ENCODE results near the gene NINJ2. TPM values are rescaled to one million over a fixed set of nuclear protein-coding genes. Genes with fewer than 3 reads are reported as not detected.

Gene NINJ2
- polyA plus RNA-seq, 1 donor, result 1.3 TPM

DNA sequence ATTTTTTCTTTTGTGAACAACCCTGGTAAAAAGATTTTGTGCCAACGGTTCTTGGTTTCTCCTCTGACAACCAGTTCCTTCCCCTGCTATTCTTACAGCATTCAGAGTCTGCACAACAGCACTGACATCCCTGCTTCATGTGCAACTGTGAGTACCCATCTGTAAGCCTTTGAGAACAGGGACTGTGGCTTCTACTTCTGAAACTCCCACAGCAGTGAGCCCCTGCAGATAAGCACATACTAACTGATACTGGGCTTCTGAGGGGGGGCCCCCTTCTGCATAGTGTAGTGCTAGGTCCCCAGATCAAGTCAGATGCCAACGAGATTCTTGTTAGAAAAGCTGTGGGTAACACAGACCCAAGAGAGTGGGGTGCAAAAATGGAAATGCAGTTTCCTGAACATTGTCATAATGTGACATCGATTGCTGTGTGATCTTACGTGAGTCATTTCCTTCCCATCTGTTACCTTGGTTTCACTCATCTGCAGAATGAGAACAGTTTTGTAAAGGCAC, 11.1 kb upstream of the NINJ2 start:
- DNase-seq, result no peak

DNA sequence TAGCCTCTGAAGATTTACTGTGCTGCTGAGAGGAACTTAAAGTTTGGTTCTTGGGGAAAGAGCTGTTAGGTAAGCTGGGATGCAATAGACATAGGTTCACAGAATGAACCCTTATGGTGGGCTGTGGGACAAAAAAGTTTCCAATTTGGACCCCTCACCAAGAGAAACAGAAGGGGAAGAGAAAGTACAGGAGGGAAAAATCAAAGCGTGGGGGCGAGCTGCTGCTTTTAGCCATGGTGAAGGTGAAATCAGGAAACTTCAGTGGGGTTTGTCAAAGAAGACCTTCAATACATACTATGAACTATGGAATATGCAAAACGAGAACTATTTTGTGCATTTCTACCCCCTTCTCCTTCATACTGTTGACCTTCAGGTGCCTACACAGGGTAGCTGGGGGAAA, 10.6 kb upstream of the NINJ2 start:
- DNase-seq, result no peak

DNA sequence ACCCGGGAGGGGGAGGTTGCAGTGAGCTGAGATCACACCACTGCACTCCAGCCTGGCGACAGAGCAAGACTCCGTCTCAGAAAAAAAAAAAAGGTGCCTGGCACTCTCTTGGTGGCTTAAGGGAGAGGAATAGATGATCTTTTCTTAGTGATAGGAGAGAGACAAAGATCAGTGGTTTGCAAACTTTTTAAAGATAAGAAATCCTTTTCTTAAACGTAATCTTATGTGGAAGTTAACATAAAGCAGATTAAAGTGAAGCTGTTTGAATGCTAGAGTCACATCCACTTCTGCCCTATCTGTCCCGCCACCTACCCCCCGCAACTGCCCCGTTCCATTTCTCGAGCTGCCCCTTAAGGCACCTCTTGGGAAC, 6.3 kb upstream of the NINJ2 start:
- no peak for DNase-seq

DNA sequence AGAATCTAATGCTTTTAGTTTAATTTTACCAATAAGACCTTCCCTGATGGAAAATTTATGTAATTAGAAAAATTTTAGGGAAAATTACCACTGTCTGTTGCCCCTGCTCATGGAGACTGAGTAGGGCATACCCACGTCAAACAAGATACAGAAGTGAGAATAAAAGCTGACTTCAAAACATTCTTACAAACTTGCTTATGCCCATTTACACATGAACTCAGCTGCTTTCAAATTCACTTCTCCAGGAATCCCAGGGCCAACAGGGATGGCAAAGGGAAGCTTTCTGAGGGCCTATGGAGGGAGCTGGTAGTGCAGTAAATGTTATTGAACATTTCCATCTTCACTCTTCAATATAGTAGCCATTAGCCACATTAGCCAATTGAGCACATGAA, 4.8 kb upstream of the NINJ2 start:
- no peak for DNase-seq

DNA sequence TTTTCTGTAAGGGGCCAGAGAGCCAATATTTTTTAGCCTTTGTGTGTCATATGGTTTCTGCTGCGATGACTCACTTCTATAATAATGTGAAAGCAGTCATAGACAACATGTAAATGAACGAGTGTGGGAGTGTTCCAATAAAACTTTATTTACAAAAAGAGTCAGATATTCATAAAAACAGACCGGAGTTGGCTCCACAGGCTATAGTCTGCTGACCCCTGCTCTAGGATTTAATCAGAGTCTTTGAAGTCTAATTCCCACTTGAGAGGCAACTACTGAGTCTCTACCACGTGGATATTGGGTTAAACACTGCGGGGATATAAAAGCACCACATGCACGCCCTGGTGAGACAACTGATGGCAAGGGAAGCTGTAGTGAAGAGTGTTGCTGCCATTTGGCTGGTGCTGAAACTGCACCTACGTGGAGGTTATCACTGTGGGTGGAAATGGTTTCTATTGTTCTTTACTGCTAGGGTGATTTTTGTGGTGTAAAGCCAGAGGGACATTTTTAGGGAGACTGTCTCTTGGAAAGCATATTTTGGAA, 3.6 kb upstream of the NINJ2 start:
- DNase-seq, result no peak

DNA sequence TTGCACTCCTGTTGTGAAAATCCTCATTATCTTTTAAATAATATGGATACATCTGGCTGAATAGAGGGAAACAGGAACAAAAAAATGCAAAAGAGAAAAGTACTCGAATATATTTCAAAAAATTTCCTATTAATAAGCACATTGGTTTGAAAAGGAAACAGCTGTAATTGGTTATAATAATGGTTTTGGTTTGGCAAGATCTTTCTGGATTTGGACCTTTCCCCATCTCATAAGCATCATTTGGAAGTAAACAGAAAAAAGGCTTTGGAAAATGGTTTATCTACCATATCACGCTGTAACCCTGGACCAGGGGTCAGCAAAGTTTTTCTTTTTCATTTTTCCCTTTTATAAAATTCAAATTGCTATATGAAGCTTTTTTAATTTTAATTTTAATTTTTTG, 2.8 kb upstream of the NINJ2 start:
- DNase-seq, result no peak

DNA sequence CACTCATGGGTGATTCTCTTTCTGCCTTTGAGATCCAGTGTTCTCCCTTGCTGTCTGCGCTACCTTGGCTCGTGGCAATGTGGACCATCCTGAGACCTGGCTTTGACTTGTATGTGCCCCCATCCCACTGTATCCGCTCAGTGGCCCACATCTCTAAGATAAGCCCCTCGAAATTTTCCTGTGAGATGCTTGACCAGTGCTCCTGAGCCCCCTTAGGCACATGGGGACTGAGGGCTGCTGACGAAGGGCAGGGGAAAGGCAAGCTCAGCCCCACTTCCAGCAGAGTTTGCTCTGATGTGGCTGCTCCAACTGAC, 1.5 kb upstream of the NINJ2 start:
- no peak for DNase-seq

DNA sequence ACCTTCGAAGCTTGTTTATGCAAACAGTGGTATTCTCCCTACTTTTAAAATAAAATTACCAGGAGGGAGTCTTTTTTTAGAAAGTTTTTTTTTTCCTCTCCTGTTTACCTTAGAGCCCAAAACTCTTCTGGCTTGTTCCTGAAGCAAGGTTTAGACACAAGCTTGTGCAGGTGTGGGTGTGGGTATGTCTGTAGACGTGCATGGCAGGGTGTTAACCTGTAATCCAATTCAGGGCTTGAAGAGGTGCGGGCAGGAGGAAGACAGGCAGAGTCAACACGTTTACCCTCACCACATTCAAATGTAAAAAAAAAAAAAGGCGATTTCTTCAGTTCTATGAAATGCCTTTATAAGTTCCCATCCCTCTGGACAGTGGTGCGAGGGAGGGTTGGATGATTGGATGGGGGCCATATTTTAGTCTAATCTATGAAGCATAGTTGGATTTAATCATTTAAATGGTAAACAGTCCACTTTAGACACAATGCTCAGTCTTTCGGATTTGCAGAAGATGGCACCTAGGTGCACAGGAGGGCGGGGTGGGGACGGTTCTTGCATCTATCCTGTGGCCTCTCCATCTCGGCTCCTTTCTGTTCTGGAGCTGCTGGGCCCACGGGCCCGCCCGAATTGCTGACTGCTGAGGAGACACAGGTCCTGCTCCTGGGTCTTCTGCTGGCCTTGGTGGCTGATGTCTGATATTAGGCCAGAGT, 982 bp upstream of the NINJ2 start:
- no peak for DNase-seq

DNA sequence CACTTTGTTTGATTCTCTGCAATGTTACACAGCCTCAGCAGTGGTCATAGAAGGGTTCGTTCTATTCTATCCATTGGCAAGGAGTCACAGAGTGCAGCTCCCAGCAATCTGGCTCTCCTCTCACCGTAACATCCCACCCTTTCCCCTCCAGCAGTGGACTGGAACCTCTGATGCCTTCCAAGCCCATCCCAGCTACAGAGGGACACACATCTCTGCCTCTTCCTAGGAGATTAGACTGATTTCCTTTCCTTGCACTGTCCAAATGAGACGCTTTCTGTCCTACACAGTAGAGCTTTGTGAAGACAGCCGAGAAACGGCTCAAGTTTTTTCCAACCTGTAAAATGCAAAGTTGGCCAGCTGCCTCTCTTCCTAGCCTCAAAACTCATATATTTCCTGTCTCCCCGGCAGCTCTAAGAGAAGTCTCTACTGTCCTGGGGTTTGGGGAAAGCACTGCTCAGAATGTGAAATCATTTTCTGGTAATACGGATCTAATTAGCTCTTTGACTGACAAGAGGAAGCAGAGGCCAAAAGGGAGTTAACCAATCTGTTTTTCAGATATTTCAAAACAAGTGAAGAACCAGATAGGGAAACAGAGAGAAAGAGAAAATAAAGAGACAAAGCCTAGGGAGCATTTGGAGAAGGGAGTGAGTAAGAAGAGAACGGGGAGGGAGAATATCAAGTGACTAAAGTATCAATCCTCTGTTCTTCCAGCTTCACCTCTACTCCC, 516 bp downstream of the NINJ2 start:
- DNase-seq, result peak; percentile 25

DNA sequence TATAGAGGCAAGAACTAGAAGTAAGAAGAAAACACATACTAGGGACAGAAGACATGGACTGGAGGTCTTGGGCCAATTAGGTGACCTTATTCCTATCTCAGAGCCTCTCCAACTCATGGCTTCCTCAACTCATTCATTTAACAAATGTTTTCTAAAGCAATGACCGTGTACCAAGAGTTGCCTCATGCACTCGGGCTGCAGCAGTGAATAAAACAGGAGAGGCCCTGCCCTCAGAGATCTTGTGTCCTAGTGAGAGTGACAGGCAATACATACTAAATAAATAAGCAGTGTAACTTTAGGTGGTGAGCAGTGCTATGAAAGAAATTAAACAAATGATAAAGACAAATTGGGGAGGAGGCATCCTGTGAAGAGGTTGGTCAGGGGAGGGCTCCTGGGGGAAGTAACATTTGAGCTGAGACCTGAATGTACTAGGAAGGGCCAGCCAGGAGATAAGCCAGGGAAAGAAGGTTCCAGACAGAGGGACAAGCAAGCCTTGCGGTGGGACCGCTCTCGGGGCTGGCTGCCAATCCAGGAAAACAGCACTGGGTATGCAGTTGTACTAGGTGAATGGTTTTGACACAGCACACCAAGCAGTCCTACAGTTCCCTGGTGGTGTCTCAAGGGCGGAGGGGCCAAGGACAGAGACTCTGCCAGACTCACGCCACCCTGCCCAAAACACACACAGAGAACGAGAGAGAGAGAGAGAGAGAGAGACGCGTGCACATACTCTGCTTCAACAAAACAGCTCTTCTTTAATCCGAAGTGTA, 1.3 kb downstream of the NINJ2 start:
- no peak for DNase-seq

DNA sequence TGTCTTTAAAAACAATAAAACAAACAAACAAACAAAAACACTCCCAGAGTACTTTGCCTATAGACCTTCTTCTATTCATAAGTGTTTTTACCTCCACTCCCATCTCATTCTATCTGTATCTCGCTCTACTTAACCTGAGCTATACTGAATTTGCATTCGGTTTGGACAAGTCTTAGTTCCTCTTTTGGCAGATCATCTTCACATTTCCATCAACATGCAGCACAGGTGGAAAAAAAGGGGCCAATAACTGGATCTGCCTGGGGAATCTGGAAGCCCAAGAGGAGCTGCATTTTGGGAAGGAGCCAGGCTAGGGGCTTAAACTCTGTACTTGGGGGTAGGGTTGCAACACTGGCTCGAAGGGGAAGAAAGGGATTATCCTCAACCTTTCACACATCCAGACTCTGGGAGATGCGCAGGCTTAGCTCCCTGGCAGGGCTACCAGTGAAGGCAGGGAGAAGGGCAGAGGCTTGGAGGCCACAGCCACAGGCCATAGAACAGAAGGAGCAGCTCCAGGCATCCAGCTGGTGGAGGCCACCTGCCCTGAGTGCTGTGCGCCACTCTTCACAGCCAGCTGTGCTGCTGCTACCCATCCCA, 4.1 kb downstream of the NINJ2 start:
- DNase-seq, result no peak

DNA sequence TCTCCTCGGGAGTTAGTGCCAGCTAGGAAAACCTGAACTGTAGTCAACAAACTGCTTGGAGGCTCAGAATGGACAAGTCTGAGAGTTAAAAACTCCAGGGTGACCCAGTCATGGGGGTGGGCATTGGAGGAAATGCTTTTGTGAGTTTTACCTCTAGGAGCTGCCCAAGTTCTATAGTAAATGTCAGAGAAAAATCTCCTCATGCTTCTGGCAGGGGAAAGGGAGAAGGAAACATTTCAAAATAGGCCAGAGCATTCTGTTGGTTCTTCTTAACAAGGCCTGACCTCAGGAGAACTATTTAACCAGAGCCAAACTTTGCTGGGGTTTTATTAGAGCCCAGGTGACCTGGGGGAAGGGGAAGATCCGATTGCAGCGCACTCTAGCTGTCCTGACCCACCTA, 12.3 kb downstream of the NINJ2 start:
- DNase-seq, result no peak

DNA sequence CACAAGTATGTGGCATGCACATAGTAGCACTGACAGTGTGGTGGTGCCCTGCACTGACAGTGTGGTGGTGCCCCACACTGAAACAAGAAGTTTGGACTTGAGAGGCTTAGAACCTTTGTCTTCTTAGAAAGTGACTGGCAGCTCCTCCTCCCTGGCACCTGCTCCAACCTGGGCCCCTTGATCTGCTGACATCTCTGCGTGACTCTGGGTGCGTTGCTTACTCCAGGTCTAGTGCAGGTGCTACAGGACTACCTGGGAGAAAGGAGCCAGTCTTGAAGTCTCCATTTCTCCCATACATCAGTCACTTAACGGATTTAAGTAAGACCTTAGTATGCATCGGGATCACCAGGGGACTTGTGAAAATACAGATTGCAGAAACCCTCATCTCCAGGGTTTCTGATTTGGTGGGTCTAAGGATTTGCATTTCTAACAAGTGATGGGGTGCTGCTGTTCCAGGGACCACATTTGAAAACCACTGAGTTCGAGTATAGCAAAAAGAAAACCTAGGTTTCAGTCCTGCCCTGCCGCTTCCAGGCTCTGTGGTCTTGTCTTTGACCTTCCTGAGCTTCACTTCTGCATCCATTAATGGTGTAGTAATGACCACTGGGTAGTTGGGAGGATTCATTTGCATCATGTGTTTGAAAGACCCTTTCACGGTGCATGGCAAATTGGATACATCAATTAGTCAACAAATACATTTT, 15.7 kb downstream of the NINJ2 start:
- DNase-seq, result no peak

DNA sequence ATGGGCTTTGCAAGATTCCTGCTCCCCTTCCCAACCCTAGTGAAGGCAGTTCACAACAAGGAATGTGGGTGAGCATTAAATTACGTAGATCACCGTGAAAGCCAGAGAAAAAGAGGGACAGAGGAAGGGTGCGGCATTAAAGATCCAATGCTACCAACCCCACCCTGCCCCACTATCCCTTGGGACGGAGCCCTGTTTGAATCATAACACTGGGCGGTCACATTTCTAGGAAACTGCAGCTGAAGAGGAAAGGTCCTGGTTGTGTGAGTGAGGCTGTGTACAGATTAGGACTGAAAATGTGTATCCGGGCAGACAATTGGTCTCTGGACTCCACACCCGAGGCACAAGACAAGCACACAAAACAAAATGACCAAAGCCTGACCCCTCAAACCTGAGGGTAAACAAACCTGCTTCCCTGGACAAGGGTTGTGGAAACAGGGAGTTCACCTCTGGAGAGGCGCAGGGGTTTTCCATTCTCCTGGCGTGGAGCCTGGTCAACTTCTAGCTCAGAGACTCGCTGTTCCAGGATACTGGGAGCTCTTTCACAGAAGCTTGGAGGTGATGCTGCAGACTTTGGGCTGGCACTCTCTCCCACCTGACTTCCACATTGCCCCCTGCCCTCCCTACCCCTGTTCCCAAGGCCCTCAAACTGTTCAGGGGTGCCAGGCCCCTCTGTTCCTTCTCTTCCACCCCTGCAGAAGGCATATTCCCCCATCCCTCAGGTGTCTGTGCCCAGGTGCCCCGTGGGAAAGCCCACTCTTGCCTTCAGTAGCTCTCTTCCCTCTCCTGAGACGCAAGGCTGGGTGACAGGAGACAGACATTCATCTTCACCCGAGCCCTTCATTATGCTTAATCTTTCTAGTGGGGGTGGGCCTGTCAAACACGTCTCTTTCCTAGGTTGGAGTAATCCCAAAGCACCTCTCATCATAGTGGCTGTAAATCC, 16.5 kb downstream of the NINJ2 start:
- no peak for DNase-seq

DNA sequence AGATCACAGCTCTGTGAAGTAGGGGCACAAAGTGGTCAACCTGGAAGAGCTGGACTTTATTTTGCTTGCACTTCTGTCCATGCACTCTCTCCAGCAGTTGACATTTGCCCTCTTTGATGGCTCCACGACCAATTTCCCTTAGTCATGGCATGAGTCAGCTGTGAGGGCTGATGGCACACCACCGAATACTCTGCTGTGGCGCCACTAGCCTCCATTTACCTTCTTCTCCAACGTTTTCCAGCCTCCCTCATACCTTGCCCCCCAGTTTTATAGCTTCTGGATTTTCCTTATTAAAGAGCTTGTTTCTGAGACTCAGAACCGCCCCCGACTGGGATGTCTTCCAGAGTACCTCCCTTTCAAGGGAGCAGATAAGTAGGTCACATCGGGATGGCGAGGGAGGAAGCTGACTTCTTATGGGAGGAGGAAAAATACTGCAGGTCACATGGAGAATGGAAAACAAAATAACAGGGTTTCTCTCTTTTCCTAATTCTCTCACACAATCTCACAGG, 17.6 kb downstream of the NINJ2 start:
- no peak for DNase-seq

DNA sequence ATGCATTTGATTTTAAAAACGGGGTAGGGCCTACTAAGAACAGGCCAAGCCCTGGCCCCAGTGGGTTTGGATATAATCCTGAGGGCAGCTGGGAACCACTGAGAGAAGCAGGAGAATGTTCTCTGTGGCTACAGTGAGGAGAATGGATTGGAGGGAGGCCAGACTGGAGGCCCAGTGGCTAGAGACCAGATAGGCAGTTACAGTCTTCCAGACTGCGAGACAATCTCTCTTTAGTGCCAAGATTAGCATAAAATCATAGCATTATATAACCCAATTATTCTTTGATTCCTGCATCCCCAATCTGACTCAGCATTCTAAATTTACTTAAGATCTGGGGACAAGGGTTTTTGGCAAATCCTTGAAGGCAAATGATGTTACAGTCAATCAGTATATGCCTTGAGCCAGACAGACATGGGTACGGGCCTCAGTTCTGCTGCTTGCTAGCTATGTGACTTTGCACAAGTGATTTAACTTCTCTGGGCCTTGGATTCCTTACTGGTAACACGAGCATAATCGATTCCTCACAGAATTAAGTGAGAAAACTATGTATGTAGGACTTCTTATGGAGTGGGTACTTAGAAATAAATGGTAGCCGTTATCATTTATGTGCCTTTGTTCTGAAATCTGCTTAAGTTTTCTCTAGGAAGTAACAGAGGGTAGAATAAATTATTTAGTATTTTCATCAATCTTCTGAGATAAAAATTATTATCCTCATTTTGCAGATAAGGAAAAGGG, 18.3 kb downstream of the NINJ2 start:
- DNase-seq, result no peak

DNA sequence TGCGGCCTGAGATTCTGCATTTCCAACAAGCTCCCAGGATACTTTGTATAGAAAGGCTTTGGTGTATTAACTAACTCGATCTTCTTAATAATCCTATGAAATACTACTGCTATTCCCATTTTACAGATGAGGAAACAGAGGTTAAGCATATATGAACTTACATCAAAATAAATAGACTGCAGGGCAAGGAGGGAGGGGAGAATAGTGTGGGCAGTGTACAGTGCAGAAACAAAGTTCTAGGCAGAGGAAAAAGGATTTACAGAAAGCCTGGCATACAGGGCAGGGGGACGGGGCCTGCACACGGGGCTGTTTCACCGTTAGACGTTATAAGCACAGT, 19.0 kb downstream of the NINJ2 start:
- no peak for DNase-seq

DNA sequence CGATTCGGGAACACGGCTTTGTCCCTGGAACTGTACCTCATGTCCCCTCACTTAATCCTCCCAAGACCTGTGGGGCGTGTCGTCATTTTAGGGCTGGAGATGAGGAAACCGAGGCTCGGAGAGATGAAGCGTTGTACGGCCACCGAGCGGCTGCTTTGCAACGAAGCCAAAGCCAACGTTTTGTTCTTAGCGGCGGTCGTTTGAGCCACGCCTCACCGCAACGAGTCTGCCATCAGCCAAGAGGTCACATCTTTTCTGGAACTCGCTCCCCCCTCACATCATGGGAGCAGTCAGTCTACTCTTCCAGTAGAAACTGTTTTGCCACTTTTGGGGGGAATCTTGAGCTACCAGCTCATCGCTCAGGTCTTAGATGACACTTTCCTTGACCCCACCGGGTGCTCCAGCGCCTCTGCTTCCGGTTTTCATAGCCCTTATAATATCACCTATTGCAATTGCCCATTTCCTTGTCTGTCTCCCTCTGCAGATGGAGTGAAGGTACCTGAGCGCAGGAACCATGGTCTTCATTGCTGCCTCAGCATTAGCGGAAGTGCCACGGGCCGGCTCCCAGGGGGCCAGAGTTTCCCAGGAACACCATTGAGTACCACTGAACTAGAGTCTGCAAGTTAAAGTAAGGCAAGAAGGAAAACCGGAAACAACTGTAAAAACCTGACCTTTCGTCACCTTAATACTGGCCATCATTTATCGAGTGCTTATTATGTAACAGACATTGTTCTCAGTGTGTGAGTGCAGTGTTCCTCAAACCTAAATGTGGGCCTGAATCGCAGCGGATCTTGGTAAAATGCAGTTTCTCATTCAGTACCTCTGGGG, 19.6 kb downstream of the NINJ2 start:
- DNase-seq, result no peak
